Gastrocnemius medialis (tissue), 4 donors: ENCODE results near the gene MYDGF.

Experiments used
- POLR2A ChIP-seq, 2 donors: fragments of 450-650 bp; IDR thresholded peaks; one replicate each; pipeline ENCODE4 v1.6.1; 2017; ENCODE audit warnings: antibody characterized with exemption in 2 of 2, mild to moderate bottlenecking in 2 of 2, moderate library complexity in 2 of 2
- TF ChIP-seq, protein P1 (sequence below), 5 experiments: fragments of 450-650 bp in 3 of 5; fragments of 200-600 bp in 2 of 5; sonication (generic) in 2 of 5; IDR thresholded peaks in 4 of 5; conservative IDR thresholded peaks in 1 of 5; 1 replicate in 4 of 5; 2 replicates in 1 of 5; pipeline ENCODE4 v1.5.1; 2016 to 2019; ENCODE audit warnings: antibody characterized with exemption in 5 of 5, mild to moderate bottlenecking in 3 of 5, moderate library complexity in 3 of 5

DNA sequence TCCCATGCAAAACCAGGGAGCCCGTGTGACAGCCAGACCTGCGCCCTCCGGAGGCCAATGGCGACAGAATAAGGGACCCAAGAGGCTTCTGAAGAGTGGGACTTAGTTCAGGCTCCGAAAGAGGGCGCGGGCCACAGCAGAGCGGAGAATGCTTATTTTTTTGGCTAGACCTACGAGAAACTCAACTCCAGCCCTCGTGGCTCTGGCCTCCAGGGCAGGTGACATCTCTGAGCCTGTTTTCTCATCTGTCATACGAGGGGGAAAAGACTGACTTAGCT, 30.5 kb upstream of the MYDGF start:
- TF ChIP-seq, protein P1, sequence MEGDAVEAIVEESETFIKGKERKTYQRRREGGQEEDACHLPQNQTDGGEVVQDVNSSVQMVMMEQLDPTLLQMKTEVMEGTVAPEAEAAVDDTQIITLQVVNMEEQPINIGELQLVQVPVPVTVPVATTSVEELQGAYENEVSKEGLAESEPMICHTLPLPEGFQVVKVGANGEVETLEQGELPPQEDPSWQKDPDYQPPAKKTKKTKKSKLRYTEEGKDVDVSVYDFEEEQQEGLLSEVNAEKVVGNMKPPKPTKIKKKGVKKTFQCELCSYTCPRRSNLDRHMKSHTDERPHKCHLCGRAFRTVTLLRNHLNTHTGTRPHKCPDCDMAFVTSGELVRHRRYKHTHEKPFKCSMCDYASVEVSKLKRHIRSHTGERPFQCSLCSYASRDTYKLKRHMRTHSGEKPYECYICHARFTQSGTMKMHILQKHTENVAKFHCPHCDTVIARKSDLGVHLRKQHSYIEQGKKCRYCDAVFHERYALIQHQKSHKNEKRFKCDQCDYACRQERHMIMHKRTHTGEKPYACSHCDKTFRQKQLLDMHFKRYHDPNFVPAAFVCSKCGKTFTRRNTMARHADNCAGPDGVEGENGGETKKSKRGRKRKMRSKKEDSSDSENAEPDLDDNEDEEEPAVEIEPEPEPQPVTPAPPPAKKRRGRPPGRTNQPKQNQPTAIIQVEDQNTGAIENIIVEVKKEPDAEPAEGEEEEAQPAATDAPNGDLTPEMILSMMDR (IDR thresholded peaks at IDR 0.05 in 4 of 5, conservative IDR thresholded peaks at IDR 0.05 in 1 of 5), result no peak
- no peak for TF ChIP-seq POLR2A (IDR thresholded peaks at IDR 0.05)
